ENCODE data around the gene AP2S1.

DNA sequence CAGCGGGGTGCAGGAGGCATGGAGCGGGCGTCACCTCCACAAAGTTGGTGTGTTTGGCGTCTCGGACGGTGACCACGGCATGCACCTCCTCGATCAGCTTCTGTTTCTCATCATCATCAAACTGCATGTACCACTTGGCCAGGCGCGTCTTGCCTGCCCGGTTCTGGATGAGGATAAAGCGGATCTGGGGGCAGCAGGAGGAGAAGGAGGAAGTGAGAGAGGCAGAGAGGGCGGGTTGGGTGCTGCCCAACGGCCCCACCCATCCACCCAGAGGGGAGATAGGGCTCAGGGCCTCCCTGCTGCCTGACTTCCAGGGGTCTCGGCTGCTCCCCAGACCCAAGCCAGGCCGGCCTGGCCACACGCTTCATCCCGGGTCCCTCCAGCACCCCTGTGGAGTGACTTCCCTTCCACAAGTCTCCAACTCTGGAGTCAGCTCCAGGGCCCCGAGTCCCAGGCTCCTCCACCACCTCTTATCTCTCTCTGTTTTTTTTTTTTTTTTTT is 4.6 kb downstream of the AP2S1 start:
- TF ChIP-seq EZH2 (IDR thresholded peaks at IDR 0.05; ENCODE audit: borderline replicate concordance, insufficient read depth, low read length, poor library complexity, severe bottlenecking): no peak
- TF ChIP-seq, protein P1, sequence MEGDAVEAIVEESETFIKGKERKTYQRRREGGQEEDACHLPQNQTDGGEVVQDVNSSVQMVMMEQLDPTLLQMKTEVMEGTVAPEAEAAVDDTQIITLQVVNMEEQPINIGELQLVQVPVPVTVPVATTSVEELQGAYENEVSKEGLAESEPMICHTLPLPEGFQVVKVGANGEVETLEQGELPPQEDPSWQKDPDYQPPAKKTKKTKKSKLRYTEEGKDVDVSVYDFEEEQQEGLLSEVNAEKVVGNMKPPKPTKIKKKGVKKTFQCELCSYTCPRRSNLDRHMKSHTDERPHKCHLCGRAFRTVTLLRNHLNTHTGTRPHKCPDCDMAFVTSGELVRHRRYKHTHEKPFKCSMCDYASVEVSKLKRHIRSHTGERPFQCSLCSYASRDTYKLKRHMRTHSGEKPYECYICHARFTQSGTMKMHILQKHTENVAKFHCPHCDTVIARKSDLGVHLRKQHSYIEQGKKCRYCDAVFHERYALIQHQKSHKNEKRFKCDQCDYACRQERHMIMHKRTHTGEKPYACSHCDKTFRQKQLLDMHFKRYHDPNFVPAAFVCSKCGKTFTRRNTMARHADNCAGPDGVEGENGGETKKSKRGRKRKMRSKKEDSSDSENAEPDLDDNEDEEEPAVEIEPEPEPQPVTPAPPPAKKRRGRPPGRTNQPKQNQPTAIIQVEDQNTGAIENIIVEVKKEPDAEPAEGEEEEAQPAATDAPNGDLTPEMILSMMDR (IDR thresholded peaks at IDR 0.05; ENCODE audit: poor library complexity, severe bottlenecking): no peak
- no peak for TF ChIP-seq SMC3 (conservative IDR thresholded peaks at IDR 0.05; ENCODE audit: poor library complexity)
- TF ChIP-seq EP300 (conservative IDR thresholded peaks at IDR 0.05; ENCODE audit: poor library complexity, severe bottlenecking): no peak
